ENCODE measurements around the gene ARL13B.

- TF ChIP-seq CTCF (IDR thresholded peaks at IDR 0.05), result no peak
- no peak for TF ChIP-seq MAX (CRISPR knock-in tag; IDR thresholded peaks at IDR 0.05)
- no peak for TF ChIP-seq GABPB1 (CRISPR knock-in tag; IDR thresholded peaks at IDR 0.05)
These were observed 85.2 kb downstream of the ARL13B start for GRCh38 chr3:94065122-94065521.

Measured in WTC11 (cell line).